ENCODE results near the gene MCRIP2. TPM values are rescaled to one million over a fixed set of nuclear protein-coding genes. Genes with fewer than 3 reads are reported as not detected.

Gene MCRIP2
- total RNA-seq, 4 donors from 2014 or later: 61.3 to 124 (median 69.1) TPM

DNA sequence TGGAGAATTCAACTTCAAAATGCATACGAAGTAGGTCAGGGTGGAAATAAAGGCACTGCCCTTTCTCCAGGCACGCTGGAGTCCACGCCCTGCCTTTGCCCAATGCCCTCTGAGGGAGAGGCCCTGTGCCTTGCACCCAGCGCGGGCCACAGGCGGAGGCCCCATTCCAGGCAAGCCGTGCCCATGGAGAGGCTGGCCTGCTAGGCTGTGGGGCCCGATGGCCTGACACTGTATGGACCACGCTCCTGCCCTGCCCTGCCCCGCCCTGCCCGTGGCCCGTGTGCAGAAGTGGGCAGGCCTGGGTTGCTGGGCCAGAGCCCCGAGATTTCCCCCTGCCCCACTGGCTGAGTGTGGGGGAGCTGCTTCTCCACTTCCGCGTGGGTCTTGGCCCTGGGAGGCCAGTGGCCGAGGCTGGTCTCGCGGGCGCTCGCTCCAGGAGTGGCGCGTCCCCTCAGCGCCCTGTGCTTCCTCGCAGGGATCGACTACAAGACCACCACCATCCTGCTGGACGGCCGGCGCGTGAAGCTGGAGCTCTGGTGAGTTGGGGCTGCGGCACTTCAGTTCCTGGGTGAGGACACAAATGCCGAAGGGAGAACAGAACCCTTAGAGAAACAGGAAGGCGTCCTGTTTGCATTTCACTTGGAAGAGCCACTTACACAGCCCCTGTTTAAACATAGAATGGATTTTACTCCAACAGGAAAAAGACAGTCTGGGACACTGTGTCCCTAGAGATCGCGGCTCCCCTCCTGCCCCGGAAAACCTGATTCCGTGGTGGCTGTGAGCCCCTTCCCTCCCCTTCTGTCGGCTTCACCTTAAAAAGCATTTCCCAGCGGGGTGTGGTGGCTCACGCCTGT lies 24.7 kb upstream of the MCRIP2 start:
- WGBS, 2 donors: 86 to 89% methylated on average over 23 to 31 of the region's 39 CpGs
- TF ChIP-seq POLR2A (IDR thresholded peaks at IDR 0.05): no peak
- TF ChIP-seq, protein P1, sequence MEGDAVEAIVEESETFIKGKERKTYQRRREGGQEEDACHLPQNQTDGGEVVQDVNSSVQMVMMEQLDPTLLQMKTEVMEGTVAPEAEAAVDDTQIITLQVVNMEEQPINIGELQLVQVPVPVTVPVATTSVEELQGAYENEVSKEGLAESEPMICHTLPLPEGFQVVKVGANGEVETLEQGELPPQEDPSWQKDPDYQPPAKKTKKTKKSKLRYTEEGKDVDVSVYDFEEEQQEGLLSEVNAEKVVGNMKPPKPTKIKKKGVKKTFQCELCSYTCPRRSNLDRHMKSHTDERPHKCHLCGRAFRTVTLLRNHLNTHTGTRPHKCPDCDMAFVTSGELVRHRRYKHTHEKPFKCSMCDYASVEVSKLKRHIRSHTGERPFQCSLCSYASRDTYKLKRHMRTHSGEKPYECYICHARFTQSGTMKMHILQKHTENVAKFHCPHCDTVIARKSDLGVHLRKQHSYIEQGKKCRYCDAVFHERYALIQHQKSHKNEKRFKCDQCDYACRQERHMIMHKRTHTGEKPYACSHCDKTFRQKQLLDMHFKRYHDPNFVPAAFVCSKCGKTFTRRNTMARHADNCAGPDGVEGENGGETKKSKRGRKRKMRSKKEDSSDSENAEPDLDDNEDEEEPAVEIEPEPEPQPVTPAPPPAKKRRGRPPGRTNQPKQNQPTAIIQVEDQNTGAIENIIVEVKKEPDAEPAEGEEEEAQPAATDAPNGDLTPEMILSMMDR (IDR thresholded peaks at IDR 0.05): no peak

DNA sequence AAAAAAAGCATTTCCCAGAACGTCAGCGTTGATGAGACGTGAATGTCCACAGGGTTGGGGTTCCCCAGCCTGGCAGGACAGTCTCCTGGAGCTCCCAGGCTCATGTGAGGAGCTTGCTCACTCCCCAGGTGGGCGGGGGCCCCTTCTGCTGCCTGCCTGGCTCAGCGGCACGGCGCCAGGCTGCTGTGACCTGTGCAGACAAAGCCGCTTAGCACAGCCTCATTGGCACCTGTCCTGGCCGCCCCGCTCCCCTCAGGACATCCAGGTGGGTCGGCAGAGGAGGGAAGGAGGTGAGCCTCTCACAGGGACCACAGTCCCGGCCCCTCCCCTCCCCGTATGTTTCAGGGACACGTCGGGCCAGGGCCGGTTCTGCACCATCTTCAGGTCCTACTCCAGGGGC lies 23.8 kb upstream of the MCRIP2 start:
- H3K36me3 ChIP-seq: no peaks in the 10 kb centered on the region
- 61 to 63% methylated on average over 10 to 11 of the region's 16 CpGs for WGBS, 2 donors
- H3K27ac ChIP-seq: no peak overlapping the region
- H3K9me3 ChIP-seq: no peaks in the 10 kb centered on the region
- H3K4me1 ChIP-seq: peaks cover 0 to 8% of the 10 kb centered on the region in 2 donors
- no peak overlapping the region for H3K4me3 ChIP-seq (replicated peaks in 1 of 3)
- TF ChIP-seq POLR2A (IDR thresholded peaks at IDR 0.05): no peak
- TF ChIP-seq, protein P1 (IDR thresholded peaks at IDR 0.05): no peak
- intact Hi-C loops (cut with DNase I): no loop called here
- DNase-seq: no peak
- H3K27me3 ChIP-seq: no peaks in the 10 kb centered on the region

More for the DNA sequence above, 24.7 kb upstream of the MCRIP2 start:
- H3K4me3 ChIP-seq (replicated peaks in 1 of 3): no peak overlapping the region
- intact Hi-C loops (cut with DNase I): no loop called here
- DNase-seq: no peak
- H3K27me3 ChIP-seq: no peaks in the 10 kb centered on the region
- H3K4me1 ChIP-seq: peaks cover 0 to 6% of the 10 kb centered on the region in 2 donors
- H3K27ac ChIP-seq: no peak overlapping the region
- H3K9me3 ChIP-seq: no peaks in the 10 kb centered on the region
- no peaks in the 10 kb centered on the region for H3K36me3 ChIP-seq

DNA sequence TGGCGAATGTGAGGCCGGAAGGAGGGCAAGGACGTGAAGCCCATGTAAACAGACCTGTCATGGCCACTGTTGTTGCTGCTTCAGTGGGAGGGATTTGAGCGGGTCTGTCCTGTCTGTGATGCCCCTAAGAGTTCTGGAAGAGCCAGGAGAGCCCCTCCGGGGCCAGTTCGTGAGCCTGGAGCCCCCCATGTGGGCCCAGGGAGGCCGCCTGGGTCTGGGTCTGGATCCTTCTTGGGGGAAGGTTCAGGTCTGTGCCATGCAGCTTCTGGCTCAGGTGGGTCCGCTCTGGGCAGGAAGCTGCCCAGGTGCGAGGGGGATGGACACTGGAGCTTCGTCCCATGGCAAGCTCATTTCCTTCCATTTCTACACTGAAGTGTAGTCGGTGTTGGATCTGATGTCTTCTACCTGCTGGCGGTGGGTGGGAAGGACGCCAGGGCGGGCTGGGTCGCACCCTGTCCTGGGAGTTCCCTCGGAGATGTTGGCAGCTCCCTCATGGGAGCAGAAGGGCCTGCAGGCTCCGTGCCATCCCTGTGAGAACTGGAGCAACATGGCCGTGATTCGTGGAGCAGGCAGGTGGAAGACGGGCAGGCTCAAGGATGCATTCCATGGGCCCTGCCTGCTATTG lies 22.0 kb upstream of the MCRIP2 start:
- Histone ChIP-seq H3K9me3 (no peaks in the 10 kb centered on the region), H3K4me1 (peaks cover 0 to 8% of the 10 kb centered on the region in 2 donors), H3K27ac (no peak overlapping the region), H3K27me3 (no peaks in the 10 kb centered on the region), H3K4me3 (replicated peaks in 1 of 3) (no peak overlapping the region), H3K36me3 (no peaks in the 10 kb centered on the region)
- TF ChIP-seq, protein P1 (IDR thresholded peaks at IDR 0.05): no peak
- no peak for TF ChIP-seq POLR2A (IDR thresholded peaks at IDR 0.05)
- no peak for DNase-seq
- intact Hi-C loops (cut with DNase I): no loop called here
- 92 to 93% methylated on average over 14 to 20 of the region's 20 CpGs for WGBS, 2 donors

DNA sequence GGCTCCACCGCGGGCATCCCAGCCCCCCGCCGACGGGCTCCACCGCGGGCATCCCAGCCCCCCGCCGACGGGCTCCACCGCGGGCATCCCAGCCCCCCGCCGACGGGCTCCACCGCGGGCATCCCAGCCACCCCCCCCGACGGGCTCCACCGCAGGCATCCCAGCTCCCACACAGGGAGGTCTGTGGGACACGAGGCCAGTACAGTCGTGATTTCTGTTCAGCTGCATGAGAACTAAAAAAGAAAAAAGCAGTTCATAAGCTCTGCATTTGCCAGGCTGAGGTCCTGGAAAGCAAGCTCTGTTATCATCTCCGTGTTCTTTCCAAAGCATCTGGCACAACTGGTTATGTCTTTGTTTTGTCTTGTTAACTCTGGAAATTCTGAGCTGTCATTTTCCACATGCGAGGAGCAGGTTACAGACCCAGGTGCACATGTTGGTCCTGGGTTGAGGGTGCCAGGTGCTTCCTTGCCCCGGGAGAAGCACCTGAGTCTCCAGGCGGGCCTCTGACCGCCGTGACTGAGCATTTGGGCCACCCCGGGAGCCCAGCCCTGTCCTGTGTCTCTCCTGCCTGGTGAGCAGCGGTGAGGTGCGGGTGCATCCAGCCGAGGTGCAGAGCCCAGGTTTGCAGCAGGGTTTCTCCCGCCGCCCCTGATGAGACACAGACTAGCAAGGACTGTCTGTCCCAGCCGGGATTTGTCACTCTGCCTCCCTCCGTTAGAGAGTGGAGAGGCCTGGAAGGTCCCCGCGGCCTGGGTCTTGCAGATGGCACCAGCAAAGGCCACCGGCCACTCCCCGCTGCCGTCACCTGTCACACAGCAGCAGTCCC lies 20.7 kb upstream of the MCRIP2 start:
- WGBS, 2 donors: 89 to 90% methylated on average over 18 to 27 of the region's 41 CpGs

More for the DNA sequence above, 20.7 kb upstream of the MCRIP2 start:
- Histone ChIP-seq H3K4me3 (replicated peaks in 1 of 3) (no peak overlapping the region), H3K36me3 (peaks cover 0 to 3% of the 10 kb centered on the region in 2 donors), H3K27me3 (no peaks in the 10 kb centered on the region), H3K4me1 (peaks cover 0 to 8% of the 10 kb centered on the region in 2 donors), H3K9me3 (no peaks in the 10 kb centered on the region), H3K27ac (no peak overlapping the region)
- TF ChIP-seq POLR2A (IDR thresholded peaks at IDR 0.05): no peak
- TF ChIP-seq, protein P1 (IDR thresholded peaks at IDR 0.05): no peak
- intact Hi-C loops (cut with DNase I): no loop called here
- no peak for DNase-seq

All from thyroid gland (tissue), 4 donors.